GM23338 (cell line): ENCODE data around the gene DHRS3. TPM values are rescaled to one million over a fixed set of nuclear protein-coding genes. Genes with fewer than 3 reads are reported as not detected.

ENCODE experiments used
- CREB1 ChIP-seq: fragments of 250-450 bp; sonication (Bioruptor Pico); IDR thresholded peaks from 2 replicates; pipeline ENCODE4 v1.5.0; 2020; ENCODE audit warnings: low read depth, mild to moderate bottlenecking, moderate library complexity
- NANOG ChIP-seq: IDR thresholded peaks from 2 replicates; pipeline ENCODE4 v1.6.1; 2016; ENCODE audit warnings: antibody characterized with exemption, borderline replicate concordance
- POLR2AphosphoS5 ChIP-seq: IDR thresholded peaks from 2 replicates; pipeline ENCODE4 v1.6.1; 2016; ENCODE audit warnings: antibody characterized with exemption, low read depth
- polyA plus RNA-seq: library from polyadenylated mRNA; unstranded; fragments of >200 nt; fragmentation: Nextera tagmentation; extraction: Ambion mirVana; gene quantifications from 2 replicates; pipeline ENCODE4 v1.2.1, GENCODE V29; 2016
- total RNA-seq: library from RNA; depleted of rRNA; stranded (reverse); fragments of >200 nt; shearing (Covaris generic); gene quantifications from 2 replicates; pipeline ENCODE4 v1.2.3, GENCODE V29; 2014
- TF ChIP-seq, protein P1 (sequence below): fragments of 250-450 bp; sonication (Bioruptor Pico); IDR thresholded peaks from 2 replicates; pipeline ENCODE4 v1.5.0; 2020; ENCODE audit warnings: mild to moderate bottlenecking, moderate library complexity
- TF ChIP-seq, protein P2 (sequence below): IDR thresholded peaks from one replicate; pipeline ENCODE4 v1.6.1; 2018; ENCODE audit warnings: antibody characterized with exemption; ENCODE audit not compliant: unreplicated experiment
- TF ChIP-seq, protein P3 (sequence below), 2 experiments: fragments of 200-600 bp in 1 of 2; sonication (generic) in 1 of 2; conservative IDR thresholded peaks; 2 replicates each; pipeline versions ENCODE4 v1.5.1 to v1.6.1; 2016 to 2017; ENCODE audit warnings: antibody characterized with exemption in 2 of 2, low read depth in 2 of 2, mild to moderate bottlenecking in 2 of 2, moderate library complexity in 1 of 2
- TF ChIP-seq, protein P4 (sequence below): IDR thresholded peaks from 2 replicates; pipeline ENCODE4 v1.6.1; 2016; ENCODE audit warnings: antibody characterized with exemption

DHRS3 gene
- total and polyA plus RNA-seq, 2 experiments from 2014 or later, result 21.0 to 26.0 TPM

DNA sequence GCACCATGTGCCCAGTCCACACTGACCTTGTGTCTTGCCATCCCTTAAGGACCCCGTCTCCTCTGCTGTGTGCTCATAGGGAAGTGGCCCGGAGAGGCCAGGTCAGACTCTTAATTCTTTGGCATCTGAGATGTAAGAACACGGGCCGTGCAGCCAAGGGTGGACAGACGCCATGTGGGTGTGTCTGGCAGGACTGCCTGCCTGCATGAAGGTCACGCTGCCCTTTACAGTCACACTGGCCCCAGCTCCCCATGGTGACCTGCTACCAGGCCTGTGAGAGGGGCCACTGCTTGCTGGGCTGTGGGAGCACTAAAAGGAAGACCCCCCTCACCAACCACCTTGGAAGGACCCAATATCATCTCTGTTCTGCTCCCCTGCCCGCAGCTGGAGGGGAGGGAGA lies 17.7 kb downstream of the DHRS3 start (continued):
- TF ChIP-seq, protein P1, sequence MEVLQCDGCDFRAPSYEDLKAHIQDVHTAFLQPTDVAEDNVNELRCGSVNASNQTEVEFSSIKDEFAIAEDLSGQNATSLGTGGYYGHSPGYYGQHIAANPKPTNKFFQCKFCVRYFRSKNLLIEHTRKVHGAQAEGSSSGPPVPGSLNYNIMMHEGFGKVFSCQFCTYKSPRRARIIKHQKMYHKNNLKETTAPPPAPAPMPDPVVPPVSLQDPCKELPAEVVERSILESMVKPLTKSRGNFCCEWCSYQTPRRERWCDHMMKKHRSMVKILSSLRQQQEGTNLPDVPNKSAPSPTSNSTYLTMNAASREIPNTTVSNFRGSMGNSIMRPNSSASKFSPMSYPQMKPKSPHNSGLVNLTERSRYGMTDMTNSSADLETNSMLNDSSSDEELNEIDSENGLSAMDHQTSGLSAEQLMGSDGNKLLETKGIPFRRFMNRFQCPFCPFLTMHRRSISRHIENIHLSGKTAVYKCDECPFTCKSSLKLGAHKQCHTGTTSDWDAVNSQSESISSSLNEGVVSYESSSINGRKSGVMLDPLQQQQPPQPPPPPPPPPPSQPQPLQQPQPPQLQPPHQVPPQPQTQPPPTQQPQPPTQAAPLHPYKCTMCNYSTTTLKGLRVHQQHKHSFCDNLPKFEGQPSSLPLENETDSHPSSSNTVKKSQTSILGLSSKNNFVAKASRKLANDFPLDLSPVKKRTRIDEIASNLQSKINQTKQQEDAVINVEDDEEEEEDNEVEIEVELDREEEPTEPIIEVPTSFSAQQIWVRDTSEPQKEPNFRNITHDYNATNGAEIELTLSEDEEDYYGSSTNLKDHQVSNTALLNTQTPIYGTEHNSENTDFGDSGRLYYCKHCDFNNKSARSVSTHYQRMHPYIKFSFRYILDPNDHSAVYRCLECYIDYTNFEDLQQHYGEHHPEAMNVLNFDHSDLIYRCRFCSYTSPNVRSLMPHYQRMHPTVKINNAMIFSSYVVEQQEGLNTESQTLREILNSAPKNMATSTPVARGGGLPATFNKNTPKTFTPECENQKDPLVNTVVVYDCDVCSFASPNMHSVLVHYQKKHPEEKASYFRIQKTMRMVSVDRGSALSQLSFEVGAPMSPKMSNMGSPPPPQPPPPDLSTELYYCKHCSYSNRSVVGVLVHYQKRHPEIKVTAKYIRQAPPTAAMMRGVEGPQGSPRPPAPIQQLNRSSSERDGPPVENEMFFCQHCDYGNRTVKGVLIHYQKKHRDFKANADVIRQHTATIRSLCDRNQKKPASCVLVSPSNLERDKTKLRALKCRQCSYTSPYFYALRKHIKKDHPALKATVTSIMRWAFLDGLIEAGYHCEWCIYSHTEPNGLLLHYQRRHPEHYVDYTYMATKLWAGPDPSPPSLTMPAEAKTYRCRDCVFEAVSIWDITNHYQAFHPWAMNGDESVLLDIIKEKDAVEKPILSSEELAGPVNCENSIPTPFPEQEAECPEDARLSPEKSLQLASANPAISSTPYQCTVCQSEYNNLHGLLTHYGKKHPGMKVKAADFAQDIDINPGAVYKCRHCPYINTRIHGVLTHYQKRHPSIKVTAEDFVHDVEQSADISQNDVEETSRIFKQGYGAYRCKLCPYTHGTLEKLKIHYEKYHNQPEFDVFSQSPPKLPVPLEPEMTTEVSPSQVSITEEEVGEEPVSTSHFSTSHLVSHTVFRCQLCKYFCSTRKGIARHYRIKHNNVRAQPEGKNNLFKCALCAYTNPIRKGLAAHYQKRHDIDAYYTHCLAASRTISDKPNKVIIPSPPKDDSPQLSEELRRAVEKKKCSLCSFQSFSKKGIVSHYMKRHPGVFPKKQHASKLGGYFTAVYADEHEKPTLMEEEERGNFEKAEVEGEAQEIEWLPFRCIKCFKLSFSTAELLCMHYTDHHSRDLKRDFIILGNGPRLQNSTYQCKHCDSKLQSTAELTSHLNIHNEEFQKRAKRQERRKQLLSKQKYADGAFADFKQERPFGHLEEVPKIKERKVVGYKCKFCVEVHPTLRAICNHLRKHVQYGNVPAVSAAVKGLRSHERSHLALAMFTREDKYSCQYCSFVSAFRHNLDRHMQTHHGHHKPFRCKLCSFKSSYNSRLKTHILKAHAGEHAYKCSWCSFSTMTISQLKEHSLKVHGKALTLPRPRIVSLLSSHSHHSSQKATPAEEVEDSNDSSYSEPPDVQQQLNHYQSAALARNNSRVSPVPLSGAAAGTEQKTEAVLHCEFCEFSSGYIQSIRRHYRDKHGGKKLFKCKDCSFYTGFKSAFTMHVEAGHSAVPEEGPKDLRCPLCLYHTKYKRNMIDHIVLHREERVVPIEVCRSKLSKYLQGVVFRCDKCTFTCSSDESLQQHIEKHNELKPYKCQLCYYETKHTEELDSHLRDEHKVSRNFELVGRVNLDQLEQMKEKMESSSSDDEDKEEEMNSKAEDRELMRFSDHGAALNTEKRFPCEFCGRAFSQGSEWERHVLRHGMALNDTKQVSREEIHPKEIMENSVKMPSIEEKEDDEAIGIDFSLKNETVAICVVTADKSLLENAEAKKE (CRISPR knock-in tag), result no peak
- TF ChIP-seq, protein P2, sequence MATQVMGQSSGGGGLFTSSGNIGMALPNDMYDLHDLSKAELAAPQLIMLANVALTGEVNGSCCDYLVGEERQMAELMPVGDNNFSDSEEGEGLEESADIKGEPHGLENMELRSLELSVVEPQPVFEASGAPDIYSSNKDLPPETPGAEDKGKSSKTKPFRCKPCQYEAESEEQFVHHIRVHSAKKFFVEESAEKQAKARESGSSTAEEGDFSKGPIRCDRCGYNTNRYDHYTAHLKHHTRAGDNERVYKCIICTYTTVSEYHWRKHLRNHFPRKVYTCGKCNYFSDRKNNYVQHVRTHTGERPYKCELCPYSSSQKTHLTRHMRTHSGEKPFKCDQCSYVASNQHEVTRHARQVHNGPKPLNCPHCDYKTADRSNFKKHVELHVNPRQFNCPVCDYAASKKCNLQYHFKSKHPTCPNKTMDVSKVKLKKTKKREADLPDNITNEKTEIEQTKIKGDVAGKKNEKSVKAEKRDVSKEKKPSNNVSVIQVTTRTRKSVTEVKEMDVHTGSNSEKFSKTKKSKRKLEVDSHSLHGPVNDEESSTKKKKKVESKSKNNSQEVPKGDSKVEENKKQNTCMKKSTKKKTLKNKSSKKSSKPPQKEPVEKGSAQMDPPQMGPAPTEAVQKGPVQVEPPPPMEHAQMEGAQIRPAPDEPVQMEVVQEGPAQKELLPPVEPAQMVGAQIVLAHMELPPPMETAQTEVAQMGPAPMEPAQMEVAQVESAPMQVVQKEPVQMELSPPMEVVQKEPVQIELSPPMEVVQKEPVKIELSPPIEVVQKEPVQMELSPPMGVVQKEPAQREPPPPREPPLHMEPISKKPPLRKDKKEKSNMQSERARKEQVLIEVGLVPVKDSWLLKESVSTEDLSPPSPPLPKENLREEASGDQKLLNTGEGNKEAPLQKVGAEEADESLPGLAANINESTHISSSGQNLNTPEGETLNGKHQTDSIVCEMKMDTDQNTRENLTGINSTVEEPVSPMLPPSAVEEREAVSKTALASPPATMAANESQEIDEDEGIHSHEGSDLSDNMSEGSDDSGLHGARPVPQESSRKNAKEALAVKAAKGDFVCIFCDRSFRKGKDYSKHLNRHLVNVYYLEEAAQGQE, result no peak
- TF ChIP-seq NANOG, result no peak
- TF ChIP-seq, protein P3, sequence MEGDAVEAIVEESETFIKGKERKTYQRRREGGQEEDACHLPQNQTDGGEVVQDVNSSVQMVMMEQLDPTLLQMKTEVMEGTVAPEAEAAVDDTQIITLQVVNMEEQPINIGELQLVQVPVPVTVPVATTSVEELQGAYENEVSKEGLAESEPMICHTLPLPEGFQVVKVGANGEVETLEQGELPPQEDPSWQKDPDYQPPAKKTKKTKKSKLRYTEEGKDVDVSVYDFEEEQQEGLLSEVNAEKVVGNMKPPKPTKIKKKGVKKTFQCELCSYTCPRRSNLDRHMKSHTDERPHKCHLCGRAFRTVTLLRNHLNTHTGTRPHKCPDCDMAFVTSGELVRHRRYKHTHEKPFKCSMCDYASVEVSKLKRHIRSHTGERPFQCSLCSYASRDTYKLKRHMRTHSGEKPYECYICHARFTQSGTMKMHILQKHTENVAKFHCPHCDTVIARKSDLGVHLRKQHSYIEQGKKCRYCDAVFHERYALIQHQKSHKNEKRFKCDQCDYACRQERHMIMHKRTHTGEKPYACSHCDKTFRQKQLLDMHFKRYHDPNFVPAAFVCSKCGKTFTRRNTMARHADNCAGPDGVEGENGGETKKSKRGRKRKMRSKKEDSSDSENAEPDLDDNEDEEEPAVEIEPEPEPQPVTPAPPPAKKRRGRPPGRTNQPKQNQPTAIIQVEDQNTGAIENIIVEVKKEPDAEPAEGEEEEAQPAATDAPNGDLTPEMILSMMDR (conservative IDR thresholded peaks at IDR 0.05; ENCODE audit: low read depth in 2 of 2), result no peak
- no peak for TF ChIP-seq POLR2AphosphoS5
- no peak for TF ChIP-seq CREB1 (CRISPR knock-in tag)
- TF ChIP-seq, protein P4, sequence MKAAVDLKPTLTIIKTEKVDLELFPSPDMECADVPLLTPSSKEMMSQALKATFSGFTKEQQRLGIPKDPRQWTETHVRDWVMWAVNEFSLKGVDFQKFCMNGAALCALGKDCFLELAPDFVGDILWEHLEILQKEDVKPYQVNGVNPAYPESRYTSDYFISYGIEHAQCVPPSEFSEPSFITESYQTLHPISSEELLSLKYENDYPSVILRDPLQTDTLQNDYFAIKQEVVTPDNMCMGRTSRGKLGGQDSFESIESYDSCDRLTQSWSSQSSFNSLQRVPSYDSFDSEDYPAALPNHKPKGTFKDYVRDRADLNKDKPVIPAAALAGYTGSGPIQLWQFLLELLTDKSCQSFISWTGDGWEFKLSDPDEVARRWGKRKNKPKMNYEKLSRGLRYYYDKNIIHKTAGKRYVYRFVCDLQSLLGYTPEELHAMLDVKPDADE, result no peak
